Cerebellar cortex (tissue), 1 donor: Measurements from ENCODE around the gene KIDINS220.

Source experiments
- DNase-seq: peaks from one replicate; pipeline ENCODE4 v3.0.0-alpha.2; 2015; ENCODE audit warnings: low spot score

KIDINS220 gene

GRCh38 chr2:8851811-8852560 lies 14.6 kb upstream of the KIDINS220 start:
- DNase-seq: peak; percentile 53

- DNase-seq: no peak
Observed at GRCh38 chr2:8850845-8851487, 13.6 kb upstream of the KIDINS220 start.

- DNase-seq: peak; percentile 60
Observed at GRCh38 chr2:8849327-8849726, 11.9 kb upstream of the KIDINS220 start.

- DNase-seq: peak; percentile 78
Observed at GRCh38 chr2:8848328-8849100, 11.1 kb upstream of the KIDINS220 start.

GRCh38 chr2:8847400-8847799 lies 10.0 kb upstream of the KIDINS220 start:
- no peak for DNase-seq

- DNase-seq: no peak
Observed at GRCh38 chr2:8841932-8842331, 4.5 kb upstream of the KIDINS220 start.

GRCh38 chr2:8840475-8841091 lies 3.2 kb upstream of the KIDINS220 start:
- DNase-seq: no peak

- no peak for DNase-seq
Observed at GRCh38 chr2:8839189-8839965, 2.0 kb upstream of the KIDINS220 start.

GRCh38 chr2:8837795-8838140 lies 355 bp upstream of the KIDINS220 start:
- DNase-seq: no peak

GRCh38 chr2:8835279-8835678 lies 2.1 kb downstream of the KIDINS220 start:
- DNase-seq: no peak

- DNase-seq: no peak
Observed at GRCh38 chr2:8833853-8834252, 3.6 kb downstream of the KIDINS220 start.

GRCh38 chr2:8831516-8831915 lies 5.9 kb downstream of the KIDINS220 start:
- DNase-seq: no peak

- DNase-seq: no peak
Observed at GRCh38 chr2:8827729-8828128, 9.7 kb downstream of the KIDINS220 start.

- no peak for DNase-seq
Observed at GRCh38 chr2:8822218-8822617, 15.2 kb downstream of the KIDINS220 start.

GRCh38 chr2:8821276-8822217 lies 15.9 kb downstream of the KIDINS220 start:
- DNase-seq: peak; percentile 21

- no peak for DNase-seq
Observed at GRCh38 chr2:8819948-8820347, 17.5 kb downstream of the KIDINS220 start.

GRCh38 chr2:8819194-8819593 lies 18.2 kb downstream of the KIDINS220 start:
- DNase-seq: no peak

GRCh38 chr2:8817221-8817620 lies 20.2 kb downstream of the KIDINS220 start:
- DNase-seq: no peak

- no peak for DNase-seq
Observed at GRCh38 chr2:8806885-8807704, 30.3 kb downstream of the KIDINS220 start.
